H1 (cell line): ENCODE data around the gene CCDC144A.
"Not testable (repeated sequence)": the region's sequence is repeated elsewhere in the genome, so short reads cannot be mapped to it uniquely, and the experiment has no call there.

ENCODE experiments used
- CEBPB ChIP-seq: IDR thresholded peaks from 2 replicates; pipeline ENCODE4 v1.6.1; 2012; ENCODE audit warnings: low read depth, low read length
- CTCF ChIP-seq, 3 experiments: IDR thresholded peaks; 1 replicate in 2 of 3; 2 replicates in 1 of 3; pipeline versions ENCODE4 v1.5.1 to v1.6.1; 2011; ENCODE audit warnings: low read length in 3 of 3, mild to moderate bottlenecking in 3 of 3, inconsistent platforms in 2 of 3, low read depth in 1 of 3, moderate library complexity in 1 of 3; ENCODE audit not compliant: insufficient read depth in 1 of 3; ENCODE audit errors: control extremely low read depth in 1 of 3
- EZH2 ChIP-seq: fragments of 200-600 bp; sonication (generic); IDR thresholded peaks from 2 replicates; pipeline ENCODE4 v1.7.1; 2012; ENCODE audit warnings: low read depth, mild to moderate bottlenecking, moderate library complexity, low read length, inconsistent platforms; ENCODE audit not compliant: severe bottlenecking
- PHF8 ChIP-seq: fragments of 200-600 bp; sonication (generic); conservative IDR thresholded peaks from 2 replicates; pipeline ENCODE4 v1.7.1; 2012; ENCODE audit warnings: low read depth, mild to moderate bottlenecking, inconsistent platforms, low read length, moderate library complexity
- POLR2A ChIP-seq, 2 experiments: IDR thresholded peaks; 1 replicate in 1 of 2; 2 replicates in 1 of 2; pipeline ENCODE4 v1.6.1; 2011; ENCODE audit warnings: low read depth in 2 of 2, low read length in 2 of 2, mild to moderate bottlenecking in 2 of 2; ENCODE audit errors: control extremely low read depth in 1 of 2
- RXRA ChIP-seq: IDR thresholded peaks from 2 replicates; pipeline ENCODE4 v1.6.1; 2011; ENCODE audit warnings: low read depth, mild to moderate bottlenecking, low read length, moderate library complexity; ENCODE audit not compliant: insufficient read depth

- TF ChIP-seq RXRA; POLR2A (IDR thresholded peaks at IDR 0.05; ENCODE audit: control extremely low read depth in 1 of 2, low read depth in 2 of 2, low read length in 2 of 2); CEBPB; EZH2; CTCF (IDR thresholded peaks at IDR 0.05; ENCODE audit: control extremely low read depth in 1 of 3, insufficient read depth in 1 of 3, low read depth in 1 of 3, low read length in 3 of 3); PHF8: not testable (repeated sequence)
Observed at GRCh38 chr17:16746571-16746970, 56.5 kb downstream of the CCDC144A start.
